Measurements from ENCODE around the gene LRBA.

The LRBA gene

GRCh38 chr4:150990250-150990649 is 24.8 kb downstream of the LRBA start:
- H3K4me3 ChIP-seq (ENCODE audit: low read length in 2 of 2), result no peak overlapping the region
- no peak overlapping the region for H3K4me2 ChIP-seq (ENCODE audit: insufficient read depth, low read length, poor library complexity, severe bottlenecking)
- no peak for DNase-seq (ENCODE audit: low spot score)
- no peaks in the 10 kb centered on the region for H3K36me3 ChIP-seq (replicated peaks in 1 of 2; ENCODE audit: control insufficient read depth in 2 of 2, insufficient read depth in 2 of 2, low read length in 2 of 2)
- H3K4ac ChIP-seq (ENCODE audit: low read length), result no peak overlapping the region
- H3K79me1 ChIP-seq (ENCODE audit: low read depth, low read length), result peaks cover 6% of the 10 kb centered on the region
- H3K27ac ChIP-seq (replicated peaks; ENCODE audit: low read length), result no peak overlapping the region
- no peaks in the 10 kb centered on the region for H3K9me3 ChIP-seq (replicated peaks in 1 of 2; ENCODE audit: control insufficient read depth in 2 of 2, insufficient read depth in 1 of 2, low read depth in 1 of 2, low read length in 2 of 2)
- H3K4me1 ChIP-seq (ENCODE audit: control insufficient read depth in 2 of 2, insufficient read depth in 1 of 2, low read depth in 1 of 2, low read length in 2 of 2), result no peaks in the 10 kb centered on the region
- no peak overlapping the region for H2AFZ ChIP-seq (ENCODE audit: low read length)
- H4K8ac ChIP-seq (ENCODE audit: low read depth, low read length), result no peak overlapping the region
- no peak overlapping the region for H3K23ac ChIP-seq (ENCODE audit: low read depth, low read length, poor library complexity)
- no CpG with 5 or more reads among the region's 3 CpGs for WGBS, 2 donors (ENCODE audit: extremely low coverage in 2 of 2, insufficient read length in 2 of 2, insufficient replicate concordance in 1 of 2)
- no peaks in the 10 kb centered on the region for H3K27me3 ChIP-seq (ENCODE audit: control insufficient read depth in 3 of 3, insufficient read depth in 3 of 3, low read depth in 1 of 3, low read length in 3 of 3)
- no peak overlapping the region for H2BK12ac ChIP-seq (ENCODE audit: low read length)
- no peak overlapping the region for H3K18ac ChIP-seq (ENCODE audit: low read length)
- H3K14ac ChIP-seq (ENCODE audit: low read length), result no peak overlapping the region
- H2BK5ac ChIP-seq (ENCODE audit: low read length), result no peak overlapping the region
- H4K91ac ChIP-seq (ENCODE audit: low read depth, low read length, poor library complexity), result no peak overlapping the region
- H2AK5ac ChIP-seq (ENCODE audit: low read depth, low read length), result no peak overlapping the region
- no peak overlapping the region for H2BK15ac ChIP-seq (ENCODE audit: low read length)
- H3K9ac ChIP-seq (ENCODE audit: low read depth, low read length, poor library complexity), result no peak overlapping the region
- H2BK120ac ChIP-seq (ENCODE audit: low read depth, low read length), result no peak overlapping the region

DNA sequence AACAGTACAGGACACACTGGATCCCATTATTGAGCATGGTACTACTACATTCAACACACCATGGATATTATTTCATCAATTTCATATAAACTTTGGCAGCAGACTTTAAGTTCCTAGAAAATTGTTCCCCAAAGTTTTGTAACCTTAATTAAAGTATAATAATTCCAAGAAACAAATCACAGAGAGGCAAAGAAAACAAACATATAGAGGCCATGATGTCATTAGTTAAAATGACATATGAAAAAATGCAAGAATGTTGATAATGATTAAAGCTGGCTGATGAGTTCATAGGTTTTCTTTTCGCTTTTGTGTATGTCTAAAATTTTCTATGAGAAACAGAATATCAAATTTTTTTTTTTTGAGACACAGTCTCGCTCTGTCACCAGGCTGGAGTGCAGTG is 26.8 kb downstream of the LRBA start:
- H2BK120ac ChIP-seq (ENCODE audit: low read depth, low read length), result no peak overlapping the region
- H3K4ac ChIP-seq (ENCODE audit: low read length), result no peak overlapping the region
- H2BK15ac ChIP-seq (ENCODE audit: low read length), result no peak overlapping the region
- no peak overlapping the region for H2BK12ac ChIP-seq (ENCODE audit: low read length)
- no peak overlapping the region for H3K18ac ChIP-seq (ENCODE audit: low read length)
- H4K8ac ChIP-seq (ENCODE audit: low read depth, low read length), result no peak overlapping the region
- H3K79me1 ChIP-seq (ENCODE audit: low read depth, low read length), result peaks cover 5% of the 10 kb centered on the region
- no peak overlapping the region for H3K23ac ChIP-seq (ENCODE audit: low read depth, low read length, poor library complexity)
- no peak overlapping the region for H4K91ac ChIP-seq (ENCODE audit: low read depth, low read length, poor library complexity)
- no peaks in the 10 kb centered on the region for H3K27me3 ChIP-seq (ENCODE audit: control insufficient read depth in 3 of 3, insufficient read depth in 3 of 3, low read depth in 1 of 3, low read length in 3 of 3)
- H3K9me3 ChIP-seq (replicated peaks in 1 of 2; ENCODE audit: control insufficient read depth in 2 of 2, insufficient read depth in 1 of 2, low read depth in 1 of 2, low read length in 2 of 2), result no peaks in the 10 kb centered on the region
- no peak overlapping the region for H3K27ac ChIP-seq (replicated peaks; ENCODE audit: low read length)
- no peak overlapping the region for H3K14ac ChIP-seq (ENCODE audit: low read length)
- no peak for DNase-seq (ENCODE audit: low spot score)
- H2BK5ac ChIP-seq (ENCODE audit: low read length), result no peak overlapping the region
- no peak overlapping the region for H3K4me3 ChIP-seq (ENCODE audit: low read length in 2 of 2)
- WGBS, 2 donors (ENCODE audit: extremely low coverage in 2 of 2, insufficient read length in 2 of 2, insufficient replicate concordance in 1 of 2), result no CpG with 5 or more reads among the region's 2 CpGs
- H2AK5ac ChIP-seq (ENCODE audit: low read depth, low read length), result no peak overlapping the region
- H3K4me2 ChIP-seq (ENCODE audit: insufficient read depth, low read length, poor library complexity, severe bottlenecking), result no peak overlapping the region
- no peak overlapping the region for H3K9ac ChIP-seq (ENCODE audit: low read depth, low read length, poor library complexity)
- no peaks in the 10 kb centered on the region for H3K36me3 ChIP-seq (replicated peaks in 1 of 2; ENCODE audit: control insufficient read depth in 2 of 2, insufficient read depth in 2 of 2, low read length in 2 of 2)
- no peaks in the 10 kb centered on the region for H3K4me1 ChIP-seq (ENCODE audit: control insufficient read depth in 2 of 2, insufficient read depth in 1 of 2, low read depth in 1 of 2, low read length in 2 of 2)
- no peak overlapping the region for H2AFZ ChIP-seq (ENCODE audit: low read length)

GRCh38 chr4:150987204-150987603 is 27.9 kb downstream of the LRBA start:
- WGBS, 2 donors (ENCODE audit: extremely low coverage in 2 of 2, insufficient read length in 2 of 2, insufficient replicate concordance in 1 of 2), result no CpG with 5 or more reads among the region's 3 CpGs
- DNase-seq (ENCODE audit: low spot score), result no peak
- H4K91ac ChIP-seq (ENCODE audit: low read depth, low read length, poor library complexity), result no peak overlapping the region
- no peak overlapping the region for H3K23ac ChIP-seq (ENCODE audit: low read depth, low read length, poor library complexity)
- no peaks in the 10 kb centered on the region for H3K27me3 ChIP-seq (ENCODE audit: control insufficient read depth in 3 of 3, insufficient read depth in 3 of 3, low read depth in 1 of 3, low read length in 3 of 3)
- no peak overlapping the region for H2BK15ac ChIP-seq (ENCODE audit: low read length)
- no peaks in the 10 kb centered on the region for H3K9me3 ChIP-seq (replicated peaks in 1 of 2; ENCODE audit: control insufficient read depth in 2 of 2, insufficient read depth in 1 of 2, low read depth in 1 of 2, low read length in 2 of 2)
- no peak overlapping the region for H3K18ac ChIP-seq (ENCODE audit: low read length)
- no peak overlapping the region for H4K8ac ChIP-seq (ENCODE audit: low read depth, low read length)
- H3K4ac ChIP-seq (ENCODE audit: low read length), result no peak overlapping the region
- H3K9ac ChIP-seq (ENCODE audit: low read depth, low read length, poor library complexity), result no peak overlapping the region
- no peak overlapping the region for H2BK5ac ChIP-seq (ENCODE audit: low read length)
- no peak overlapping the region for H2AFZ ChIP-seq (ENCODE audit: low read length)
- no peaks in the 10 kb centered on the region for H3K36me3 ChIP-seq (replicated peaks in 1 of 2; ENCODE audit: control insufficient read depth in 2 of 2, insufficient read depth in 2 of 2, low read length in 2 of 2)
- H3K79me1 ChIP-seq (ENCODE audit: low read depth, low read length), result peaks cover 5% of the 10 kb centered on the region
- H3K14ac ChIP-seq (ENCODE audit: low read length), result no peak overlapping the region
- no peak overlapping the region for H2BK120ac ChIP-seq (ENCODE audit: low read depth, low read length)
- no peak overlapping the region for H3K27ac ChIP-seq (replicated peaks; ENCODE audit: low read length)
- no peak overlapping the region for H2BK12ac ChIP-seq (ENCODE audit: low read length)
- H3K4me1 ChIP-seq (ENCODE audit: control insufficient read depth in 2 of 2, insufficient read depth in 1 of 2, low read depth in 1 of 2, low read length in 2 of 2), result no peaks in the 10 kb centered on the region
- H2AK5ac ChIP-seq (ENCODE audit: low read depth, low read length), result no peak overlapping the region
- H3K4me3 ChIP-seq (ENCODE audit: low read length in 2 of 2), result no peak overlapping the region
- H3K4me2 ChIP-seq (ENCODE audit: insufficient read depth, low read length, poor library complexity, severe bottlenecking), result no peak overlapping the region

DNA sequence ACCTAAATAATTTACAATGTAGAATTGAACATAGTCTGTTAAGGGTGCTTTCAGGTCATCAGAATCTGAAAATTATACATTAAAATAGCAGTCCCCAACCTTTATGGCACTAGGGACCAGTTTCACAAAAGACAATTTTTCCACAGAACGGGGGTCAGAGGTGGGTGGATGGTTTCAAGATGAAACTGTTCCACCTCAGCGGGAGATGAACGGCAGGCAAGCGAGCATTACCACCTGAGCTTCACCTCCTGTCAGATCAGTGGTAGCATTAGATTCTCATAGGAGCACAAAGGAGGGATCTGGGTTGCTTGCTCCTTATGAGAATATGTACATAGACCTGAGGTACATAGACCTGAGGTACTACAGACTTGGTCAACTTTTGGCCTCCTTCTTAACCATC is 29.0 kb downstream of the LRBA start:
- no CpG with 5 or more reads among the region's 4 CpGs for WGBS, 2 donors (ENCODE audit: extremely low coverage in 2 of 2, insufficient read length in 2 of 2, insufficient replicate concordance in 1 of 2)
- no peaks in the 10 kb centered on the region for H3K27me3 ChIP-seq (ENCODE audit: control insufficient read depth in 3 of 3, insufficient read depth in 3 of 3, low read depth in 1 of 3, low read length in 3 of 3)

More for the DNA sequence above, 29.0 kb downstream of the LRBA start:
- H3K79me1 ChIP-seq (ENCODE audit: low read depth, low read length), result peaks cover 5% of the 10 kb centered on the region
- no peak overlapping the region for H2BK120ac ChIP-seq (ENCODE audit: low read depth, low read length)
- no peak overlapping the region for H3K14ac ChIP-seq (ENCODE audit: low read length)
- H2AFZ ChIP-seq (ENCODE audit: low read length), result no peak overlapping the region
- no peaks in the 10 kb centered on the region for H3K4me1 ChIP-seq (ENCODE audit: control insufficient read depth in 2 of 2, insufficient read depth in 1 of 2, low read depth in 1 of 2, low read length in 2 of 2)
- H3K23ac ChIP-seq (ENCODE audit: low read depth, low read length, poor library complexity), result no peak overlapping the region
- no peak overlapping the region for H3K4ac ChIP-seq (ENCODE audit: low read length)
- H3K4me2 ChIP-seq (ENCODE audit: insufficient read depth, low read length, poor library complexity, severe bottlenecking), result no peak overlapping the region
- no peak overlapping the region for H3K18ac ChIP-seq (ENCODE audit: low read length)
- H2AK5ac ChIP-seq (ENCODE audit: low read depth, low read length), result no peak overlapping the region
- no peak overlapping the region for H4K91ac ChIP-seq (ENCODE audit: low read depth, low read length, poor library complexity)
- no peak overlapping the region for H4K8ac ChIP-seq (ENCODE audit: low read depth, low read length)
- H2BK5ac ChIP-seq (ENCODE audit: low read length), result no peak overlapping the region
- H2BK12ac ChIP-seq (ENCODE audit: low read length), result no peak overlapping the region
- no peak overlapping the region for H3K27ac ChIP-seq (replicated peaks; ENCODE audit: low read length)
- H3K9ac ChIP-seq (ENCODE audit: low read depth, low read length, poor library complexity), result no peak overlapping the region
- DNase-seq (ENCODE audit: low spot score), result no peak
- H3K9me3 ChIP-seq (replicated peaks in 1 of 2; ENCODE audit: control insufficient read depth in 2 of 2, insufficient read depth in 1 of 2, low read depth in 1 of 2, low read length in 2 of 2), result no peaks in the 10 kb centered on the region
- H3K4me3 ChIP-seq (ENCODE audit: low read length in 2 of 2), result no peak overlapping the region
- H2BK15ac ChIP-seq (ENCODE audit: low read length), result no peak overlapping the region
- H3K36me3 ChIP-seq (replicated peaks in 1 of 2; ENCODE audit: control insufficient read depth in 2 of 2, insufficient read depth in 2 of 2, low read length in 2 of 2), result no peaks in the 10 kb centered on the region
